Measurements from ENCODE around the gene ANG. TPM values are rescaled to one million over a fixed set of nuclear protein-coding genes. Genes with fewer than 3 reads are reported as not detected.
"Not testable (repeated sequence)": the region's sequence is repeated elsewhere in the genome, so short reads cannot be mapped to it uniquely, and the experiment has no call there.

Gene ANG
- 2.0 TPM for polyA plus RNA-seq (ENCODE audit: insufficient read length)

DNA sequence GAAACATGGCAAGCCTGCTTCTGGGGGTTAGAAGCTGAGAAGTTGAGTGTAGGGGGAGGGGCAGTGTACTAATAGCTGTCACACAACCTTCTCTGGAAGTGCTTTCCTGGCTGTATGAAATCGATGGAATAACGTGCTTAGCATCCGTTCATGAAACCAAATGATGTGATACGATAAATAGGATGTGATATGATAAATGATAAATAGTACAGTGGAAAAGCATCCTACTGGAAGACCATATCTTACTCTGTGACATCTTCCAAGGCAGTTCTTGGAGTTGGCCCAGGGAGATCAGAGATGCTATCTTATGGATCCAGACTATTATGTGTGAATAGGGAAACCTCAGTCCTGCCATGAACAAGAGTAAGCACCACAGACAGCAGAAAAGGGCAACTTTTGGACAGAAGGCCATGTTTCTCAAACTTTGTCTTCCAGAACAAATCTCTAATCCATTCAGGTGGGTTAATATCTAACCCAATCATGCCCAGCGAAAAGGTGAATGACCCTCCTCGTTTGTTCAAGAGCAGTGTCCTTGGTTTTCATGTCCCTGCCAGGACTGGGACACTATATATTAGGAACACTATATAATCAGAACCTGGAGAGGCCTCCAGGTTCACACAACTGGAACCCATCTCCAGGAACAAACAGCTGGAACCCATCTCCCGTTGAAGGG is at the start of gene ANG:
Gene ANG, plus strand, starts transcription at position 598 of the 673 bp plus-strand sequence. CDS start 4,801 bp downstream, outside the sequence.
- DNase-seq (ENCODE audit: low read depth), result no peak

DNA sequence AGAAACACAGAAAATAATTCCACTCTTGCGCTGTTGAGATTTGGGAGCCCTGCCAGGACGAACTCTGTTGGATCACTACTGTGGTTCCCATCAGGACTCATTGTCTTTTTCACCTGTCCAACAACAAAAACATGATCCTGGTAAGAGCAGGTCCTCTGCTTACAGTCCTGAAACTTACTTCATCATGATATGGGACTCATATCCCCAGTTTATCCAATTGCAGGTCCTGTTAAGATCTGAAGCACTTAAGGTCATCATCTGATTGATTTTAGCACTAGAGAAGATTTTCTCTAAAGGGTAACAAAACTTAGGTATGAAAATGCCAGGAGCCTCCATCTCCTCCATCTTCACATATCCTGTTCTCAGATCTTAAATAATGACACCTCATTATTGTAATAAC is 47.0 kb upstream of the ANG start, which contains the start of gene OR6S1:
Gene OR6S1, minus strand, starts transcription at position 101 of the 400 bp plus-strand sequence. Its CDS starts 0 bp downstream, at position 101.
- DNase-seq (ENCODE audit: low read depth), result no peak

DNA sequence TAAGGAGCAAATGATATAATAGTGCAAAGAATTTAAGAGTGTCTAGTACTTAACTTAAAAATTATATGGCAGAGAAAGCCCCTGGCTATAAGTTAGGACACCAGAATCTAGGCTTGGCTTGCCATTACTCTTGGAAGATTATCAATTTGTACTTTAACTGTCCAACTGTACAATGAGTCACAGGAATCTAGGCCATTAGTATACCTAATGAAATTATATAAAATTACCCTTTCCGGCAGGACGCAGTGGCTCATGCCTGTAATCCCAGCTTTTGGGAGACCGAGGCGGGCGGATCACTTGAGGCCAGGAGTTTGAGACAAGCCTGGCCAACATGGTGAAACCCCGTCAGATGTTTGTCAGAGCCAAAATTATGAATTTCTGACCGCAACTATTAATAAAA is 46.4 kb upstream of the ANG start:
- no peak for DNase-seq (ENCODE audit: low read depth)

DNA sequence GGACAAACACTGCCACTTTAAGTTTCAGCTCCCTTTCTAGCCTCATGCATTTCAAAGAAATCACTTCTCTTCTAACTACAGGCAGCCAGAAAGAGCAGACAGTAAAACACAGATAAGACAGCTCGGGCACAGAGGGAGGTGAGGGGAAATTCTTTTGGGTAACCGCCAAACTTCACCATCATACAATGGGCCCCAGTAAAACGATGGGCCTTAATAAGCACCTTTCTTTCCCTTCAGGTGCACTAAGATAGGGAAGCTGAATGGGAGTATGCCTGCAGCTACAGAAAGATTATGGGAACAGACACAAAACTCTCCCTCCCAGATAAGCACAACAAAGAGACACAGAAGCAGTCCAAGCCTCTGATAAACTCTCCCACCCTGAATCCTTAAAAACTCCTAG is 45.8 kb upstream of the ANG start:
- not testable (repeated sequence) for DNase-seq (ENCODE audit: low read depth)

DNA sequence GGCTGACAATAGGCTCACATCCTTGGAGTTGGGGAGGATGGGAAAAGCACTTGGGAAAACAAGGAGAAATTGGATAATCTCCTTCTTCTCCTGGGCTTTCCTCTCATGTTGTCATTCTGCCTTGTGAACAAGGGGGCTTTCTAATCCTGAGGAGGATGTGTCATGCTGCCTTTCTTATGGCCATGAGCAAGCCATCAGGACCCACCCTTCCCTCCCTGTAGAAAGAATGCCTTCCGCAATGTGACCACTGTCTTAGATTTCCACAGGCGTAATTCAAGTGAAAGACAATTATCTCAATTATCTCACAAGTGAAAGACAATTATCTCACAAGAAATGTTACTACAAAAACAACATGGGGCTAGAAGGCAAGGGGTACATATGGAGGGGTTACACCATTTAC is 44.0 kb upstream of the ANG start:
- DNase-seq (ENCODE audit: low read depth), result no peak

DNA sequence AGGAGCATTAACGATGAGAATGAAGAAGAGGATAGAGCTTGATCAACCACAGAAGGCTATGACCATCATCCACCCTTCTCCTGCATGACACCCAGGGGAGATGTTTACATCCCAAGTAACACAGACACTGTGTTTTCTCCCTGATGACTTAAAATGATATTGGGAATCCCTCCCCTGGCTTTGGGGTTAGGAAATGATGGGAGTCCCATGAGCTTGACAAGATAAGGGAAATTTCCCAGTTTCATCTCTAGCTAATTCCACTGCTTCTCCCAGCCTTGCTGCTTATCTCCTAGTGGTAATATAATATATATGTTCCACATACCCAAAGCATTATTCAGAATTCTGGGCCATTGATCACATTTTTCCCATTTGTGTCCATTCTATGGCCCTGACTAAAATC is 43.1 kb upstream of the ANG start:
- no peak for DNase-seq (ENCODE audit: low read depth)

DNA sequence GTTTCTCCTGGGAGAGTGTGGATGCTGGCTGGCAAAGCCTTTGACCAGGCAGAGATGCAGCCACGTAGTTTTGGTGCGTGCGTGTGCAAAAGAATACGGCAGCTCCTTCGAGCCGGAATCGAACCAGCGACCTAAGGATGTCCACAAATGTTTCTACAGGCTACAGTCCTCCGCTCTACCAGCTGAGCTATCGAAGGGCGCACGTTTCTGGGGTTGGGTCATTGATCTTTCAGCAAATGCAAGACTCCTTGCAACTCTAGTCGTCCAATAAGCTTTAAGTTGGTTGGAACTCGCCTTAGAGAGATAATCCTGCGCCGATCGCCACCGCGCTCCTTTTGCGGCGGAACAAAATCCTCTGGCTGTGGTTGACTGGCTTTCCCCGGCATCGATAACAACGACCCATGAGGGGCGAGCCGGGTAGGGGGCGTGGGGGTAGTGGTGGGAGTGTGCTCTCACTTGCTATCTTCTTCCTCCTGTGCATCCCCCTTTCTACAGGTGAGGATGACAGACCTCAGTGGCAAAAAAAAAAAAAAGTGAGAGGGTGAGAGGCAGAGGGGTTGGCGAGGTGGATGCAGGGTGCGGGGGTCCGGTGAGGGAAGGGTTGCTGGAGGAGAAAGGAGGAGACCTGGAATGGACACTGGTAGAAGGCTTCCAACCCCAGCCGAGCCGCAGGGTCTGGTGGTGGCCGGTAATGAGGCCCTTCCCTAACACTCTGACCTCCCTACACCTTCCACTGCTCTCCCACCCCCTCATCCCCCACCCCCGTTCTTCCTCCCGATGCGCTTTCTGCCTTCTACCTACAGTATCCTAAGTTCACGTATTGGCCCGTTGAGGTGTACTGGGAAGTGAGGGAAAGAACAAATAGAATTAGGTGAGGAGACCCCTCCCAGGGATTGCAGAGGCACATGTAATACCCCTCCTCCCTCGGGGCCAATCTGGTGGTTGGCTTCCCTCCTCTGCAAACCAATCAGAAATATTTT is 35.3 kb upstream of the ANG start:
- no peak for DNase-seq (ENCODE audit: low read depth)

DNA sequence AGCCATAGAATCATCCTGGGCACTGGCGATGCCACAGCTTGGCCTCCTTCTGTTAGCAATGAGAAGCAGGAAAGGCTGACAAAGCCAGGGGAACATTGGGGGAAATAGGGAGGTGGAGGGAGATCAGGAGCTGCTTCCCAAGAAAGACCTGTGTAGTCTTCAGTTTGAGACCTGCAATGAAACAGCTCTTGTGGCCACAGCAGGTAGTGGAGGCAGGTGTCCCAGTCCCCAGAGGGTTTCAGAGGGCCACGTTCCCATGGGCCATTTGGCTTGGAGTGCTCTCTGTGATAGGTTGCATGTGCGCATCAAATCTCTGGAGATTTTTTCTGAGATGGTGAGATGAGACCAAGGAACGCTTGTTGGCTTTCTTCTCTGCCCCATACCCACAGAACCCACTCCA is 32.7 kb upstream of the ANG start:
- no peak for DNase-seq (ENCODE audit: low read depth)

DNA sequence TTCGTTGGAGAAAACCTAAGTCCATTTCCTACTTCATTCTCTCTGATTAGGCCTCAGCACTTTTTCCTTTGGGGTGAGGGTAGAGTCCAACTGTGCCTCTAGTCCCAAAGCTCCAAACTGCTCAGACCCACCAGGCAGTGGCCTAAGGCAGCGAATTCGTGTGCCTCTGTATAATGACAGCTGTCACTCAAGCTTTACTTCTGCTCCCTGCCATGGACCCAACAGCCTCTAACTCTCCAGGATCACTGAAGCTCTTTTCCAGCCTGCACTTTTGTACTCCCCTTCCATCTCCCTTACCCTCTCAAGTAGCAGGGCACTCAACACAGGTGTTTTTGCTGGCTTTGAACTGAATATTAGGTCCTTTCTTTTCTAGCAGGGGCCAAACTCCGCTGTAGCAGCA is 32.3 kb upstream of the ANG start:
- no peak for DNase-seq (ENCODE audit: low read depth)

DNA sequence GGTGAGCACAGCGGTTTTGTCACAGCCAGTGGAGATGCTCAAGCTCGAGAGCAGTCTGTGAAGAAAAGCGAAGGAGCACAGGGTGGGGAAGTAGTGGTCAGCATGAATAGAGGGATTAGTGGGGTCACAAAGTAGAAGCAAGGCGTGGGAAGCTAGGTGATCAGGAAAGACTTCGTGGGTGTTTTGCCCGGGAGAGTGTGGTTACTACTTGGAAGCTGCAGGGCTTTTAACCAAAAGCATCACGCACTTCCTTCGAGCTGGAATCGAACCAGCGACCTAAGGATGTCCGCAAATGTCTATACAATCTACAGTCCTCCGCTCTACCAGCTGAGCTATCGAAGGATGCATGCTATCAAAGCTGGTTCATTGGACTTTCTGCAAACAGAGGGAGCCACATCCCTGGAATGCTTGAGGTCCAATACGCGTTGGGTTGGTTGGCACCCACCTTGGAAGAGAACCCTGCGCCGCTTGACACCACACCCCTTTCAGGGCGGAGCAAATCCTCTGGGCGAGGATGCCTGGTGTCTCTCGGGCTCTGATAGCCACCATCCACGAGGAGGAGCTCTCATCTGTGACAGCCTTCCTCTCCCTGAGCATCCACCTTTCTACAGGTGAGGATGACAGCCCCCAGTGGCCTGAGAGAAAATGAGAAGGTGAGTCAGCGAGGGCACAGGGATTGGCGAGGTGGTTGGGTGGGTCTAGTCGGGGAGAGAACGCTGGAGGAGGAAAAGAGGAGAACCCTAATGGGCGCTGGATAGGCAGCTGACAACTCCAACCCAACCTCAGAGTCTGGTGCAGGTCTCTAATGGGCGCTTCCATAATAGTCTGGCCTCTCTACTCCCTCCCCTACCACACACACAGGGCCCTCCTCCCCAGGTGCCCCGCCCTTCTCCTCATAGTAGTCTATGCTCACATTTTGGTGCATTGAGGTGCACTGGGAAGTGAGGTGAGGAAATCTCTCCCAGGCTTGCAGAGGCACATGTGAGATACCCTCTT is 31.1 kb upstream of the ANG start:
- no peak for DNase-seq (ENCODE audit: low read depth)

DNA sequence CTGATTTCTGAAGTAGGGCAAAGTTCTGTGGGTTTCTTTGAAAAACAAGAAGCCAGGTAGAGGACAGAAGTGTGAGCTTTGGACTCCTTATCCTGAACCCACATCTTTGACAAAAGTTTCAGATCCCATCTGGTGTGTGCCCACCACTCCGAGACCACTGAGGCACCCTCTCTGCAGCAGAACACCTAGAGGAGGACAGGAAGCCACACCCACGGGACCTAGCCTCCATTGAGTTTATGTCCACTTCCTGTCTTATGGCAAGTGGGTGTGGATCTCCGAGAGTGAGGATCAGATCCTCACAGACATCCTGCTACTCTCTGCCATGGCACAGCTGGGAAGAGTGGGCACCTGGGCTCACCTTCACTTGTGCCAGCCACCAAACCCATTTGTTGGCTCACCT is 30.3 kb upstream of the ANG start:
- no peak for DNase-seq (ENCODE audit: low read depth)

DNA sequence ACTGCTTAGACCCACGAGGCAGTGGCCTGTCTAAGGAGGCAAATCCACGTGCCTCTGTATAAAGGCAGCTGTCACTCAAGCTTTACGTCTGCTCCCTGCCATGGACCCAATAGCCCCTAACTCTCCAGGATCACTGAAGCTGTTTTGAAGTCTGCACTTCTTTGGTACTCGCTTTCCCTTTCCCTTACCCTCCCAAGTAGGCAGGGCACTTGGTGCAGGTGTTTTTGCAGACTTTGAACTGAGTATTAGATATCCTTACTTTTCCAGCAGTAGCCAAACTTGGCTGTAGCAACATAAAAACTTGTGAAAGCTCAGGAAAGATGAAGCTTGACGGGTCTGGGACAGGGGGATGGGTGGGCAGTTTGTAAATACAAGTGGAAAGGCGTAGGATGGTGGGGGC is 29.2 kb upstream of the ANG start:
- DNase-seq (ENCODE audit: low read depth), result no peak

DNA sequence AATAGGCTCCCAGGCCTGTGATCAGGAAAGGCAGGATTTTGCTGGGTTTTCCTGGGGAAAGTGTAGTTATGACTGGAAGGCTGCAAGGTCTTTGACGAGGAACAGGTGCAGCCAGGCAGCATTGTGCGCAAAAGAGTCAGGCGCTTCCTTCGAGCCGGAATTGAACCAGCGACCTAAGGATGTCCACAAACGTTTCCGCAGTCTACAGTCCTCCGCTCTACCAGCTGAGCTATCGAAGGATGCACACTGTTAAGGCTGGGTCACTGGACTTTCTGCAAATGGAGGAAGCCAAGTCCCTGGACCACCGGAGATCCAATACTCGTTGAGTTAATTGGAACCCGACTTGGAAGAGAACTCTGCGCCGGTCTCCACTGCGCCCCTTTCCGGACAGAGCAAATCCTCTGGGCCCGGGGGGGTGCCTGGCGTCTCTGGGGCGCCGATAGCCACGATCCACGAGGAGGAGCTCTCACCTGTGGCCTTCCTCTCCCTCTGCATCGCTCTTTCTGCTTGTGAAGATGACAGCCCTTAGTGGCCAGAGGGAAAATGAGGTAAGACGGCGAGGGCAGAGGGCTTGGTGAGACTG is 28.7 kb upstream of the ANG start:
- no peak for DNase-seq (ENCODE audit: low read depth)

DNA sequence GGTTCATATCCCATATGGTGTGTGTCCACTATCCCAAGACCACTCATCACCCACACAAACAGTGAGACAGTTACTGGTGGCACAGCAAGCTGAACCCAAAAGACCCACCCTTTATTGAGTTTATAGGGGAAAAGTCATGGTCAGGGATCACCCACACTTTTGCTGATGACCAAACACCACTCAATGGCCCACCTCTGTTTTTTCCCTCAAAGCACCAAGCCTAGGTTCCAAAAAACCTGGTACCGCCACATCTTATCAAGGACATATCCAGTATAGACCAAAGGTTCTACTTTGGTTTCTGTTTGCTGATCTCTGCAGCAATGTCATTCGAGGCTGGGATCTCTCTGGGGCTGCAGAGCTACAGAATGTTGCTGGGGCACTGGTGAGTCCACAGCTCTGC is 27.4 kb upstream of the ANG start:
- DNase-seq (ENCODE audit: low read depth), result no peak

DNA sequence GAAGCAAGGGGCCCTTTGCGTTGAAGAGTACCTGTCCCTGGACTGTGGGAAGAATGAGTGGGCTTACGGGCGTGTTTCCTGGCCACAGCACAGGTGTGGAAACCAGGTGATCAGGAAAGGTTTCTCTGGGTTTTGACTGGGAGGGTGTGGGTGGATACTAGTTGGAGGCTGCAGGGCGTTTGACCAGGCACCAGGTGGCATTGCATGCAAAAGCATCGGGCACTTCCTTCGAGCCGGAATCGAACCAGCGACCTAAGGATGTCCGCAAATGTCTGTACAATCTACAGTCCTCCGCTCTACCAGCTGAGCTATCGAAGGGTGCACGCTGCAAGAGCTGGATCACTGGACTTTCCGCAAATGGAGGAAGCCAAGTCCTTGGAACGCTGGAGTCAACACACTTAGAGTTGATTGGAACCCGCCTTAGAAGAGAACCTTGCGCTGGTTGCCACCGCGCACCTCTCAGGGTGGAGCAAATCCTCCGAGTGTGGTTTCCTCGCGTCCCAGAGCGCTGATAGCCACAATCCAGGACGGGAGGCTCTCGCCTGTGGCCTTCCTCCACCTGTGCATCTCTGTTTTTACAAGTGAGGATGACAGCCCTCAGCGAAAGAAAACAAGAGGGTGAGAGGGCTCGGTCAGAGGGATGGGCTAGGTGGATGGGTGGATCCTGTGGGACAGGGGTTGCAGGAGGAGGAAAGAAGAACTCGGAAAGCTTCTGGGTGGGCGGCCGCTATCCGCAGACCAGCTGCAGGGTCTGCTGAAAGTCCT is 25.4 kb upstream of the ANG start:
- DNase-seq (ENCODE audit: low read depth), result no peak

DNA sequence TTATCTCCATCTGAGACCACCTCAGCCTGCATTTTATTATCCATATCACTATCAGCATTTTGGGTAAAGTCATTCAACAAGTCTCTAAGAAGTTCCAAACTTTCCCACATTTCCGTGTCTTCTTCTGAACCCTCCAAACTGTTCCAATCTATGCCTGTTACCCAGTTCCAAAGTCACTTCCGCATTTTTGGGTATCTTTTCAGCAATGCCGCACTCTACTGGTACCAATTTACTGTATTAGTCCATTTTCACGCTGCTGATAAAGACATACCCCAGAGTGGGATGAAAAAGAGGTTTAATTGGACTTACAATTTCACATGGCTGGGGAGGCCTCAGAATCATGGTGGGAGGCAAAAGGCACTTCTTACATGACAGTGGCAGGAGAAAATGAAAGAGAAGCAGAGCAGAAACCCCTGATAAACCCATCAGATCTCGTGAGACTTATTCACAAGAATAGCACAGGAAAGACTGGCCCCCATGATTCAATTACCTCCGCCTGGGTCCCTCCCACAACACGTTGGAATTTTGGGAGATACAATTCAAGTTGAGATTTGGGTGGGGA is 22.1 kb upstream of the ANG start:
- DNase-seq (ENCODE audit: low read depth), result not testable (repeated sequence)

DNA sequence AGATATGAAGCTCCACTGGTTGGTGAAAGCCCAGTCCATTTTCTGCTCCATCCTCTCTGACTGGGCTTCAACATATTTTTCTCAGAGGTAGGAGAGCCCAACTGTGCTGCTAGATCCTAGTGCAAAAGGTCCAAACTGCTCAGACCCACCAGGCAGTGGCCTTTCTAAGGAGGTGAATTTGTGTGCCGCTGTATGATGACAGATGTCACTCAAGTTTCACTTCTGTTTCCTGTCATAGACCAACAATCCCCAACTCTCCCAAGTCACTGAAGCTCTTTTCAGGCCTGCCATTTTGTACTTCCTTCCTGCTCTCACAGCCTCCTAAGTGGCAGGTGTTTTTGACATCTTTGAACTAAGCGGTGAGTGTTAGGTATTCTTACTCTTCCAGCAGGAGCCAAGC is 20.6 kb upstream of the ANG start:
- no peak for DNase-seq (ENCODE audit: low read depth)

DNA sequence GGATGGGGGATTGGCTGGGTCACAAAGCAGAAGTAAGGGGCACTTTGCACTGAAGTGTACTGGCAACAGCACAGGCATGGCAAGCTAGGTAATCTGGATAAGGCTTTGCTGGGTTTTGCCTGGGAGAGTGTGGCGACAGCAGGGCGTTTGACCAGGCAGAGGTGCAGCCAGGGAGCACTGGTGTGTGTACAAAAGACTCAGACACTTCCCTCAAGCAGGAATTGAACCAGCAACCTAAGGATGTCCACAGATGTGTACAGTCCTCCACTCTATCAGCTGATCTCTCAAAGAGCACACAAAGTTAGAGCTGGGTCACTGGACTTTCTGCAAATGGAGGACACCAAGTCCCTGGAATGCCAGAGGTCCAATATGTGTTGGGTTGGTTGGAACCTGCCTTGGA is 19.6 kb upstream of the ANG start:
- no peak for DNase-seq (ENCODE audit: low read depth)

DNA sequence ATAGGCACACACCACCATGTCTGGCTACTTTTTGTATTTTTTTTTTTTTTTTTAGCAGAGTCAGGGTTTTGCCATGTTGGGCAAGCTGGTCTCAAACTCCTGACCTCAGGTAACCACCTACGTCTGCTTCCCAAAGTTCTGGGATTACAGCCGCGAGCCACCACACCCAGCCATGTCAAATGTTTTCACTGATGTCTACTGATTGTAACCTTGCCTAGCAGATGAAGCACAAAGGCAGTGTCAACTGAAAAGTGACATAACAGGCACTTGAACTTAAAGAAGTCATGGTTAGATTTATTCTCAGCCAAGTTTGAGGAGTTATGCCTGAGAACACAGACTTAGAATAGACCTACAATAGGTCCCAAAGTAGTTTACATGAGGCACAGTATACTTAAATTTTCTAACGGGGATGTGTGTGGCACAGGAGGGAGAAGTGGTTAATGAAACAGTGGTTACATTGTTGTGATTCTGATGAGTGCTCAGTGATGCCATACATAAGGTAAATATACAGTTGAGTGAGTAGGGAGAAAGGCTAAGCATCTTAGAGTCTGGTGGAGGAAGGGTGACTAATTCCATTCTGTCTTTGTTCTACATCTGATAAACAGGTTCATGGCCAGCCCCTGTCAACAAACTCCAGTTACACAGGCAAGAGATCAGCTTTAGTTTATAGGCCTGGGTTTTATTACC is 16.8 kb upstream of the ANG start:
- no peak for DNase-seq (ENCODE audit: low read depth)

DNA sequence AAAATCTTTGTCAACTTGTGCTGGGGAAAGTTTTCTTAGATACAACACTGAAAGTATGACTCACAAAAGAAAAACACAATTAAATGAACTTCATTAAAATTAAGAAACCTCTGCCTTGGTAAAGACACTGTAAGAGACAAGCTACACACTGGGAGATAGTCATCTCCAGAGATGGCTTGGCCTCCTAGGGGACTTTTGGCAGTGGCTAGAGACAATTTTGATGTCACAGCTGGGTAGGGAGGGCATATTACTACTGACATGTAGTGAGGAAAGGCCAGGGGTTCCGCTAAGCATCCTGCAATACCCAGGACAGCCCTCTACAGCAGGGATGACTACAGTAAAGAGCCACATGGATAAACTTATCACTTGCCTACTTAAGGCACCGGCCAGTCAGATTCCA is 12.9 kb upstream of the ANG start:
- no peak for DNase-seq (ENCODE audit: low read depth)

All from forelimb muscle (tissue), 1 donor.